IMR-90 (cell line): ENCODE measurements around the gene OR2A1.
"Not testable (repeated sequence)": the region's sequence is repeated elsewhere in the genome, so short reads cannot be mapped to it uniquely, and the experiment has no call there.

Experiments
- CTCF ChIP-seq: conservative IDR thresholded peaks from 2 replicates; pipeline ENCODE4 v1.5.1; 2012; ENCODE audit warnings: mild to moderate bottlenecking, low read depth, low read length, improper control_type of control experiment
- POLR2A ChIP-seq: IDR thresholded peaks from 2 replicates; pipeline ENCODE4 v1.6.1; 2012; ENCODE audit warnings: mild to moderate bottlenecking, low read depth, low read length
- RAD21 ChIP-seq: IDR thresholded peaks from 2 replicates; pipeline ENCODE4 v1.6.1; 2012; ENCODE audit warnings: low read length, improper control_type of control experiment

GRCh38 chr7:144309702-144310101 is 2.5 kb upstream of the OR2A1 start:
- TF ChIP-seq CTCF, POLR2A, RAD21: not testable (repeated sequence)
